GM12878 (cell line): Measurements from ENCODE around the gene EHD4.

Experiments
- BRCA1 ChIP-seq: IDR thresholded peaks from 2 replicates; pipeline ENCODE4 v1.6.1; 2011; ENCODE audit warnings: low read depth, low read length, improper control_type of control experiment
- CTCF ChIP-seq, 3 experiments: IDR thresholded peaks in 2 of 3; conservative IDR thresholded peaks in 1 of 3; 2 replicates each; pipeline ENCODE4 v1.5.1; 2011; ENCODE audit warnings: low read depth in 3 of 3, low read length in 3 of 3, mild to moderate bottlenecking in 3 of 3, control low read depth in 2 of 3, moderate library complexity in 2 of 3, inconsistent platforms in 1 of 3, mixed read lengths in 1 of 3; ENCODE audit not compliant: control insufficient read depth in 2 of 3, insufficient read depth in 1 of 3; ENCODE audit errors: extremely low read depth in 1 of 3
- EP300 ChIP-seq, 2 experiments: fragments of 150-350 bp in 1 of 2; IDR thresholded peaks; 2 replicates each; pipeline ENCODE4 v1.6.1; 2011 to 2012; ENCODE audit warnings: low read depth in 2 of 2, low read length in 2 of 2, borderline replicate concordance in 1 of 2, improper control_type of control experiment in 1 of 2, inconsistent platforms in 1 of 2; ENCODE audit not compliant: control insufficient read depth in 1 of 2
- FOXM1 ChIP-seq: IDR thresholded peaks from 2 replicates; pipeline ENCODE4 v1.6.1; 2012; ENCODE audit warnings: low read depth, mild to moderate bottlenecking, inconsistent platforms, low read length, moderate library complexity
- HDAC6 ChIP-seq: fragments of 200-600 bp; sonication (generic); IDR thresholded peaks from one replicate; pipeline ENCODE4 v1.8.0; 2017; ENCODE audit warnings: antibody characterized with exemption; ENCODE audit not compliant: unreplicated experiment
- JUND ChIP-seq: IDR thresholded peaks from 2 replicates; pipeline ENCODE4 v1.6.1; 2012; ENCODE audit warnings: low read depth, mild to moderate bottlenecking, low read length, improper control_type of control experiment, moderate library complexity
- NR2C1 ChIP-seq: fragments of 450-650 bp; IDR thresholded peaks from 2 replicates; pipeline ENCODE4 v1.6.1; 2017; ENCODE audit warnings: antibody characterized with exemption, mild to moderate bottlenecking, moderate library complexity
- POLR2A ChIP-seq: IDR thresholded peaks from 2 replicates; pipeline ENCODE4 v1.6.1; 2011; ENCODE audit warnings: low read depth, mild to moderate bottlenecking, low read length
- TARDBP ChIP-seq: IDR thresholded peaks from 2 replicates; pipeline ENCODE4 v1.6.1; 2016; ENCODE audit warnings: borderline replicate concordance
- TF ChIP-seq, protein P1 (sequence below): IDR thresholded peaks from 2 replicates; pipeline ENCODE4 v1.6.1; 2012; ENCODE audit warnings: mild to moderate bottlenecking, low read depth, low read length

DNA sequence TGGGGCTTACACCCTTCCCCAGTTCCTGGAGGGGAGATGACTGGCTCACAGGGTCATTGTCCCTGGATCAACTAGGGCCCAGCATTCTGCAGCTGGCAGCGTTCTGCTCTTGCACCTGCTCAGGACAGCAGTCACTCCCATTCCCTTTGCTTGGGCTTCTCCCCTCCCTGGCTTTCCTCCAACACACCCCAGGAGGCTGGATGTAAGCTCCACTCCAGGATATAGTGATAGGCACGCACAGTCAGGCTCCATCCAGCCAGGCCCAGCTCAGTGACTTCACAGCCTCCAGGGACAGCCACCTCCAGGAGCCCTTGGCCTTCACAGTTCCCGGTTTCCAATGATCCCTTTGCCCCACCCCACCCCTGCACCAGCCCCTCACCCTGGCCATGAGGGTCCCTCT is 80.4 kb downstream of the EHD4 start:
- TF ChIP-seq, protein P1, sequence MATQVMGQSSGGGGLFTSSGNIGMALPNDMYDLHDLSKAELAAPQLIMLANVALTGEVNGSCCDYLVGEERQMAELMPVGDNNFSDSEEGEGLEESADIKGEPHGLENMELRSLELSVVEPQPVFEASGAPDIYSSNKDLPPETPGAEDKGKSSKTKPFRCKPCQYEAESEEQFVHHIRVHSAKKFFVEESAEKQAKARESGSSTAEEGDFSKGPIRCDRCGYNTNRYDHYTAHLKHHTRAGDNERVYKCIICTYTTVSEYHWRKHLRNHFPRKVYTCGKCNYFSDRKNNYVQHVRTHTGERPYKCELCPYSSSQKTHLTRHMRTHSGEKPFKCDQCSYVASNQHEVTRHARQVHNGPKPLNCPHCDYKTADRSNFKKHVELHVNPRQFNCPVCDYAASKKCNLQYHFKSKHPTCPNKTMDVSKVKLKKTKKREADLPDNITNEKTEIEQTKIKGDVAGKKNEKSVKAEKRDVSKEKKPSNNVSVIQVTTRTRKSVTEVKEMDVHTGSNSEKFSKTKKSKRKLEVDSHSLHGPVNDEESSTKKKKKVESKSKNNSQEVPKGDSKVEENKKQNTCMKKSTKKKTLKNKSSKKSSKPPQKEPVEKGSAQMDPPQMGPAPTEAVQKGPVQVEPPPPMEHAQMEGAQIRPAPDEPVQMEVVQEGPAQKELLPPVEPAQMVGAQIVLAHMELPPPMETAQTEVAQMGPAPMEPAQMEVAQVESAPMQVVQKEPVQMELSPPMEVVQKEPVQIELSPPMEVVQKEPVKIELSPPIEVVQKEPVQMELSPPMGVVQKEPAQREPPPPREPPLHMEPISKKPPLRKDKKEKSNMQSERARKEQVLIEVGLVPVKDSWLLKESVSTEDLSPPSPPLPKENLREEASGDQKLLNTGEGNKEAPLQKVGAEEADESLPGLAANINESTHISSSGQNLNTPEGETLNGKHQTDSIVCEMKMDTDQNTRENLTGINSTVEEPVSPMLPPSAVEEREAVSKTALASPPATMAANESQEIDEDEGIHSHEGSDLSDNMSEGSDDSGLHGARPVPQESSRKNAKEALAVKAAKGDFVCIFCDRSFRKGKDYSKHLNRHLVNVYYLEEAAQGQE = no peak
- no peak for TF ChIP-seq NR2C1
- no peak for TF ChIP-seq BRCA1
- no peak for TF ChIP-seq TARDBP
- no peak for TF ChIP-seq FOXM1
- TF ChIP-seq HDAC6 = no peak
- TF ChIP-seq JUND = no peak
- TF ChIP-seq CTCF (IDR thresholded peaks at IDR 0.05 in 2 of 3, conservative IDR thresholded peaks at IDR 0.05 in 1 of 3; ENCODE audit: control insufficient read depth in 2 of 3, extremely low read depth in 1 of 3, insufficient read depth in 1 of 3, low read depth in 3 of 3, low read length in 3 of 3) = no peak
- TF ChIP-seq POLR2A = no peak
- TF ChIP-seq EP300 (IDR thresholded peaks at IDR 0.05; ENCODE audit: borderline replicate concordance in 1 of 2, control insufficient read depth in 1 of 2, low read depth in 2 of 2, low read length in 2 of 2) = no peak
